Colon (tissue), 2 donors: ENCODE measurements around the gene TBC1D2.
"Not testable (repeated sequence)": the region's sequence is repeated elsewhere in the genome, so short reads cannot be mapped to it uniquely, and the experiment has no call there.

Experiments used
- FAIRE-seq: peaks from 2 replicates; lab custom pipeline; 2012; peaks lifted over from hg19 to GRCh38; lab: Jason Lieb, UNC
- donor health status: control.
- donor health status: control.

Gene TBC1D2

DNA sequence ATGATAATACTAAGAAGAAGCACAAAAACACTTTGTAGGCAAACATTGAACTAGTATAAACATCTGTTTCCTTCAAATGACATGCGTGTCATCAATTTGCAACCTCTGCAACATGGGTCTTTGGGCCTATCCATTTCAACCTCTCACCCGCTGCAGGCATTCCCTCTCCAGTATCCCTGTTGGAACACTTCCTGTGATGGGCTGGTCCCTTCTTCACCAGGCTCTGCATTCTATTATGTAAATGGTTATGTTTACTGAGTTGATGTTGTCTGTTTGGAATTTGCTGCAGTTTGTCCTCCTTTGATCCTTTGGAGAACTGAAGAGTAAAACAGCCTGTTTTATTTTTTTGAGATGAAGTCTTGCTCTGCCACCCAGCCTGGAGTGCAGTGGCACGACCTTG, 16.6 kb upstream of the TBC1D2 start:
- no peak for FAIRE-seq

DNA sequence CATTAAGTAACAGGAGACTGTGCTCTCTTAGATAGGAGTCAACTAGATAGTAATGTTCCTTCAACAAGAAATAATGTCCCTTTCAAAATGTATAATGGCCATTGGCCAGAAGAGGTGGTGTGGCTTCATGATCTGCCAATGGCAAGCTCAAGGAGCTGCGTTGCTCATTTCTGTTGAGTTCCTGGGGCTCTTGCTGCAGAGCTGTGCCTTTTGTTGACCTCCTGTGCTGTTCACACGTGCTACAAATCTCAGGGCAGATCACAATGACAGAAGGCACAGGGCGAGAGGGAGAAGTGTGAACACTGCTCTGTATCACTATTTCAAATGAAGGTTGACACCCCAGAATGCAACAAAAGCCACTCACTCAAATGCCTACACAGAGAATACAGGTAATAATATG, 16.0 kb upstream of the TBC1D2 start:
- no peak for FAIRE-seq

- FAIRE-seq: not testable (repeated sequence)
These were observed 14.8 kb upstream of the TBC1D2 start for GRCh38 chr9:98270284-98270683.

DNA sequence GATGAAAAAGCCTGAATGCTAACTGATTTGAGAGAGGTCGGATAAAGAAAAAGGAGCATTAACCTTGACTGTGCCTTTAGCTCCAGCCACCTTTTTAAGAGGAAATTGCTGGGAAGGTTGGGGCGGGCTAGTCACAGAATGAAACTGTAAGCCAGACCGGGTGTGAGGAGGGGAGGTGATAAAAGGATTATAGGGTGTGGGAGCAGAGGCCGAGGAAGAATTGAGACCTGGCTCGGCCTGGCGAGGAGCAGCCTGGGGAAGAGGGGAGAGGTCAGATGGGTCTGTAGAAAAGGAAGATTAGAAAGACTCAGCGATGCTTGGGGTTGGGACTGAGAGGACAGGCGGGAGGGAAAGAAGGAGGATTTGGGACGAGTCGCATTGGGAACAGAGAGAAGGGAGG, 14.2 kb upstream of the TBC1D2 start:
- not testable (repeated sequence) for FAIRE-seq

GRCh38 chr9:98267556-98267955, 12.1 kb upstream of the TBC1D2 start:
- not testable (repeated sequence) for FAIRE-seq

- no peak for FAIRE-seq
These were observed 9.1 kb upstream of the TBC1D2 start for GRCh38 chr9:98264516-98264915.

GRCh38 chr9:98263482-98264357, 8.3 kb upstream of the TBC1D2 start:
- FAIRE-seq: no peak

DNA sequence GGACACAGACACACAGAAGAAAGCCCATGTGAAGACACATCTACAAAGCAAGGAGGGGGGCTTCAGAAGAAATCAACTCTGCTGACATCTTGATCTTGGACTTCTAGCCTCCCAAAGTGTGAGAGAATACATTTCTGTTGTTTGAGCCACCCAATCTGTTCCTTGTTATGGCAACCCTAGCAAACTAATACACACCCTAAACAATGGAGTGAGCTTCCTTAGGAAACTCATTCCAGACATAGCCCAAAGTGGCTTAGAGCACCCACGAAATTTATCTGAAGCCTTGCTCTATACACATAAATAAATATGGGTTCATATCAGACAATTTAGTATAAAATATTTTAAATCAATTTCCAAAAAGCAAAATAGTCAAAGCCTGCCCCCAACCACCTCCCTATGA, 7.6 kb upstream of the TBC1D2 start:
- no peak for FAIRE-seq

DNA sequence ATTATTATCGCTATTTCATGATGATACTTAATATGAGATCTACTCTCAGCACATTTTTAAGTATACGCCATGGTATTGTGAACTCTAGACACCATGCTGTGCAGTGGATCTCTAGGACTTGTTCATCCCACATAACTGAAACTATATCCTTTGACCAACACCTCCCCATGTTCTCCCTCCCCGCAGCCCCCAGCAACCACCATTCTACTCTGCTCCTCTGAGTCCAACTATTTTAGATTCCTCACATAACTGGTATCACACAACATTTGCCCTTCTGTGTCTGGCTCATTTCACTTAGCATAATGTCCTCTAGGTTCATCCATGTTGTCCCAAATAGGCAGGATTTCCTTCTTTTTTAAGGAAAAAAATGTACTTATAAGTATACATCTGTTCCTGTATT, 6.6 kb upstream of the TBC1D2 start:
- FAIRE-seq: no peak

GRCh38 chr9:98260635-98261034, 5.2 kb upstream of the TBC1D2 start:
- no peak for FAIRE-seq

DNA sequence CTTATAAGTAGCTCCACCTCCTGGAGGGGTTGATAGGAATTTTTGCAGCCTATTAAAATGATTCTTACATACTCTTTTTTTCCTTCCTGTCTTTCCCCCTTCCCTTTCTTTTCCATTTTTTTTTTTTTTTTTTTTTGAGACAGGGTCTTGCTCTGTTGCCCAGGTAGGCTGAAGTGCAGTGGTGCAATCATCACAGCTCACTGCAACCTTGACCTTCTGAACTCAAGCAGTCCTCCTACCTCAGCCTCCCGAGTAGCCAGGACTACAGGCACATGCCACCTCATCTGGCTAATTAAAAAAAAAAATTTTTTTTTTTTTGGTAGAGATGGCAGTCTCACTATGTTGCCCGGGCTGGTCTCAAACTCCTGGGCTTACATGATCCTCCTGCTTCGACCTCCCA, 4.3 kb upstream of the TBC1D2 start:
- FAIRE-seq: no peak

DNA sequence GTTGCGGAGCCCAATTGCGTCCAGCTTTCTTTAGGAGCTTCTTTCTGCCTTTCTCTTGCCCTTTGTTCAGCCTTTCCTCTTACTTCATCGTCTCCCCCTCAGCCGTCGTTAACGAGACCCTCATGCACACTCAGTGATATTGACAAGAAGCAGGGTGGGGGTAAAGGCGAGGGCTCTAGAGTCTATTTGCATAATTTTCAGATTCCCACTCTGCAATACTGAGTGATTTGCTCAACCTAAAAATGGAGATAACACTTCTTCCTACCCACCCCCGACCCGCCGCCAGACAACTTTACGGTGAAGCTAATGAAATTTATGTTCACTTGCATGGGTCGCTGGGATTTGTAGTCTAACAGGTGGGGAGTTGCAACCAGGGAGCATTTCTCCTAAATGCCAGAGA, 1.3 kb upstream of the TBC1D2 start:
- FAIRE-seq: no peak

DNA sequence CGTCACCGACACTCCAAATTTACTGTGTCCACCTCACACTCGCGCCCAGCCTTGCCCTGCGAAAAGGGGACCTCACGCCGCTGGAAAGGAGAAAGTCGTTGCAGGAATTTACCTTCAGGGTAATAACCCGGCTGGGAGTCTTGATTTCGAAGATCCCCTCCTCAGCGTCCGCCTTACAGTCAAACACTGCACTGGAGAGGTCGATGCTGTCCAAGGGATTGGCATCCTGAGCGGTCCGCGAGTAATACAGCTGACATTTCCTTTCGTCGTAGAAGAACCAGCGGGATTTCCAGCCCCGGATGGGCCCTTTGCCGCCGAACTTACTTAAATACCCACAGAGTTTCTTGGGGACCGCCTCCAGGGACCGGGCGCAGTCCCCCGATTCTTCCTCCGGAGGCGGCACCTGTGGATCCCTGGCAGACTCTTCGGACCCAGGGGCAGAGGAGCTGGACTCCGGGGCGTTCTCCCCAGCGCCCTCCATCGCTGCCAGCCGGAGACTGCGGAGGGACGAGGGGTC, 330 bp downstream of the TBC1D2 start:
- no peak for FAIRE-seq

DNA sequence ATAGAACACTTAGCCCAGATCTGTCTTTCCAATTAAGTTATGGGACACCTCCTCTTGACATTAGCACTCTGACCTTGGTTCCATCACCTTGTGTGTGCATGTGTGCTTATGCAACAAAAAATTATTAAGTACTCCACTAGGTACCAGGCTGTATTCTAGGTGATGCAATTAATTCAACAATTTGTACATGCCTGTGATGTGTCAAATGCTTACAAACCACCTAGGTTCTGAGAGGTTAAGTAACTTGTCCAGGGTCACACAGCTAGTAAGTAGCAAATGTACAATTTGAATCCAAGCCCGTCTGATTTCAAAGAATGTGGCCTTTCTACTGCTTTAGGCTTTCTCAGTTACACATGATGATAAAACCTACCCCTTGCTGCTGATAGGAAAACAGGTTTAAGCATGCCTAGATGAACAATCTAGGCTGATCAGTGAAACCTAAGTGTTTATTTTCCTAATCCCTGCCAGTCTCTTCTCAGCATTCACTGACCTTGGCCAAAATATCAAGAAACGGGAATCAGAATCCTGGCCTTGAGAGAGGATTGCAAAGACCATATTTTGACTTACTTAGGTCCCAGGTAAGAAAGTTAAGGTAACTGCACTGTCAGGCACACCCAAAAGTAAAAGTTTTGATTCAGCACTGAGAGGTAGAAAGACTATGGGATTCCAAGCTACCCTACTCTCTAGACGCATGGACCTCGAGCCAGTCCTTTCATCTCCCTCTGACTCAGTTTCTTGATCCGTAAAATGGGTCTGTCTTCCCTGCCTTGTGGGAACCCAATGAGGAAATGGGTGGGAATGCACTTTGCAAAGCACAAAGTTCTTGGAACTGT, 1.0 kb downstream of the TBC1D2 start:
- no peak for FAIRE-seq

DNA sequence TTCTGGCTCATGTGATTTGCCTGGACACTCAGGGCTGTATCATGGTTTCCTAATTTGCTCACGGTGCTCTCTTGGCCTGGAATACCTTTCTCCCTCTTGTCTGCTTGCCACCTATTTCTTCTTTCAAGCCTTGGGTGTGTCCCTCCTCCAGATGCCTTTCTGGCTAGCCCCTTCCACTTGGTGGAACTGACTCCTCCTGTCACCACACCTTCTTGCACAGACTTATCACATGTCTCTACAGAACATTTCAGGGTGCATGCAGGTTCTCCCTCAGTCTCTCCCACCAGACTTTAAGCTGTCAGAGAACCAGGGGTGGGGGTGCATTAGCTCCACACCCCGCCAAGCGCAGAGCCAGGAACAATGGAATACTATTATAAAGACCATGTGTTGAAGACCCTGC, 1.9 kb downstream of the TBC1D2 start:
- FAIRE-seq: no peak

DNA sequence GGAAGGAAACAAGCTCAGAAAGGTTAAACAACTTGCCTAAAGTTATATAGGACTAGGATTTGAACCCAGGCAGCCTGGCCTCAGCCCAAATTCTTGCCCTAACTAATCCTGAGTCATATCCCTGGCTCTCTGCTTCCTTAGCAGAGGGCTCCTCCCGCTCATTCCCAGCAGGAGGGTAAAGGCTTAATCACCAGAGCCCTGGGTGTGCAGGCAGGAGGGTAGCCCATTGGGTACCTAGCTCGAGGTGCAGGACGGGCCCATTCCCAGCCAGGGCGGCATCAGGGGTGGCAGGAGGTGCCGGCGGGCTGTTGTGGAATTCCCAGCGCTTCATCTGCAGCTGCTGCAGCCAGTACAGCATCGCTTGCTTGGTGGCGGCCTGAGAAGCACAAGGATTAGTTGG, 3.9 kb downstream of the TBC1D2 start:
- no peak for FAIRE-seq

DNA sequence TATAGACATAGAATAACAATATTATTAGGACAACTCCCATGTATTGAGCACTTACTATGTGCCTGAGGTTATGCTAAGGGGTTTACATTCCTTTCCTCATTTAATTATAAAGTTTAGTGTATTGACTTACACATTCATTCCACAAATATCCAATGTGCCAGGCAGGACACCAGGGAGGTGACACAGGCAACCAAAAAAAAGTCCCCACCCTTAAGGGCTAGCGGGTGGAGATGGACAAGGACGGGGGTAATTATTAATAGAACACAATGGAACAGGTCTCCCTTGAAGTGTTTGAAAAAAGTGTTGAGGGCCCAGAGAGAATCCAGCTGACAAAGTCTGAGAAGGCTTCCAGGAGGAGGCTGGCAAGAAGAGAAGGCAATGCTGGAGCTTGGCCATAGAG, 5.7 kb downstream of the TBC1D2 start:
- FAIRE-seq: no peak

DNA sequence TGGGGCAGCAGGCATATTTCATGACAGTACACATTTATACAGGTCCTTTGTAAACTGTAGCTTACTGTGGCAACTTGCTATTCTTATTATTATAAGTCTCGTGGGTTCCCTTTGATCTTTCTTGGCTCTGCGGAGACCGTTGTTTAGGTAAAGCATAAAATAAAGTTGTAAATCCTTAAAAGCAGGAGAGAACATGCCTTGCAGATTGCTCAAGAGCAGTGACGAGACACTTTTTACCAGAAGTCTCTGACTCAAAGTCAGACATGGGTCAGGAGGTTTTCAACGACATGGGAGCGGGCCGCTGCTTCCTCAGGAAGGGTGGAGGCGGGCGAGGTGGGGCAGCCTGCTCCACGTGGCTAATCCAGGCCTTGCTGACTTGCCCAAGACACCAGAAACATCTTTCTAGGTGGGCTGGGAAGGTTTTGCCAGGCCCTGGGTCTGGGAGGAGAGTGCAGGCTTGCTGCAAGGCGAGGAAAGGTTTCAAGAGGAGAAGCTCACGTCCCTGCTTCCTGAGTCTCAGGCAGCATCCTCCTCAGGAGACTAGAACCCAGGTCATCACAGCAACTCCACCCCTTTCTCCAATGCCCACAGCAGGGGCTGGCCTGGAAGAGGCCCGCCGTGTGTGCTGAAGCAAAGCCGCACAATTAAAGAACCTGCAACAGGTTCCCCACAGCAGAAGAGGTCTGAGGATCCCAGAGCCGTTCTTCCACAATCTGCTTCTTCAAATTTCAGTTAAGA, 6.5 kb downstream of the TBC1D2 start:
- no peak for FAIRE-seq

DNA sequence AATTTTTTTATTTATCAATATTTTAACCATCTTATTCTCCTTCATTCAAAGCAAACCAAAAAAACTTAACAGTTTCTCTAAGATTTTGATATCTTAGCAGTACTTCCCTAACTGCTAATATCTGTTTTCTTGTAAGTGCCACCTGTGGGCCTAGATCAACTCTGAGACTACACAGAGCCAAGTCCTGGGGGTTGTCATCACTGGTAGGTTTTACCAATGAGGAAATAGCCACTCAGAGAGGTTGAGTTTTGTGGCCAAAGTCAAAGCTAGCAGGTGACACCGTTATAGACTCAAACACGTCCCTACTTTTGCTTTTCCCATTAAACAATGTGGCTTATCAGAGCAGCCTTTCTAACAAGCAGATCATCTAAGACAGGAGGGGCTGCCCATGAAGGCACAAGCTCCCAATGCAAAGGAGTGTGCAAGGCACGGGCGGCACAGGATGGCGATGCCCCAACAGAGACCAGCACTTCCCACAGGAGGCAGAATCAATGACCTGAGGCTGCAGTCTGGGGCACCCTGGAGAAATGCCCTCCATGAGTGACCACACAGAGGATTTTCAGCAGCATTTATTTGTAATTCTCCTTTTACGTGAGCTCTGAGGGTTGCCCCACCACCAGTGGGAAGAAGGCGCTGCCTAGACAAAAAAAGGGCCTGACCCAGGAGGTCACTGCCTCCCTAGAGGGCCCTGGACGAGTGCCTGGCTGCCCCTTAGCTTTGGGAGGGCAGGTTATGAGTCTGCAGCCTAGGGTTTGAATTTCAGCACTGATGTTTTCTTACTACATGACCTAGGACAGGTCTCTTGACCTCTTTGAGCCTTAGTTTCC, 7.4 kb downstream of the TBC1D2 start:
- FAIRE-seq: no peak

GRCh38 chr9:98242426-98242825, 13.0 kb downstream of the TBC1D2 start:
- no peak for FAIRE-seq
